ENCODE measurements around the gene QRSL1.

QRSL1 gene

GRCh38 chr6:106612671-106613416 is 16.5 kb upstream of the QRSL1 start:
- Histone ChIP-seq H3K36me3 (ENCODE audit: insufficient read depth, low read length) (peaks cover 2% of the 10 kb centered on the region), H3K4me2 (ENCODE audit: low read length) (no peak overlapping the region), H3K4me1 (ENCODE audit: control insufficient read depth, insufficient read depth, low read length) (no peaks in the 10 kb centered on the region), H3K27me3 (ENCODE audit: control insufficient read depth, insufficient read depth, low read length) (no peaks in the 10 kb centered on the region), H3K9ac (ENCODE audit: low read depth, low read length) (no peak overlapping the region), H3K9me3 (replicated peaks; ENCODE audit: low read length) (no peaks in the 10 kb centered on the region), H3K4me3 (ENCODE audit: low read length) (no peak overlapping the region)

- H3K36me3 ChIP-seq (ENCODE audit: insufficient read depth, low read length), result peaks cover 2% of the 10 kb centered on the region
- H3K9ac ChIP-seq (ENCODE audit: low read depth, low read length), result no peak overlapping the region
These were observed 15.8 kb upstream of the QRSL1 start for GRCh38 chr6:106613590-106613989.

GRCh38 chr6:106614166-106614565 is 15.2 kb upstream of the QRSL1 start:
- H3K9me3 ChIP-seq (replicated peaks; ENCODE audit: low read length), result no peaks in the 10 kb centered on the region
- H3K4me3 ChIP-seq (ENCODE audit: low read length), result no peak overlapping the region
- peaks cover 2% of the 10 kb centered on the region for H3K36me3 ChIP-seq (ENCODE audit: insufficient read depth, low read length)
- no peaks in the 10 kb centered on the region for H3K27me3 ChIP-seq (ENCODE audit: control insufficient read depth, insufficient read depth, low read length)
- H3K4me1 ChIP-seq (ENCODE audit: control insufficient read depth, insufficient read depth, low read length), result no peaks in the 10 kb centered on the region
- no peak overlapping the region for H3K4me2 ChIP-seq (ENCODE audit: low read length)
- H3K9ac ChIP-seq (ENCODE audit: low read depth, low read length), result no peak overlapping the region

More at GRCh38 chr6:106613590-106613989, 15.8 kb upstream of the QRSL1 start:
- H3K9me3 ChIP-seq (replicated peaks; ENCODE audit: low read length), result no peaks in the 10 kb centered on the region
- H3K4me1 ChIP-seq (ENCODE audit: control insufficient read depth, insufficient read depth, low read length), result no peaks in the 10 kb centered on the region
- H3K4me3 ChIP-seq (ENCODE audit: low read length), result no peak overlapping the region
- no peaks in the 10 kb centered on the region for H3K27me3 ChIP-seq (ENCODE audit: control insufficient read depth, insufficient read depth, low read length)
- H3K4me2 ChIP-seq (ENCODE audit: low read length), result no peak overlapping the region

GRCh38 chr6:106614592-106615257 is 14.7 kb upstream of the QRSL1 start:
- no peak overlapping the region for H3K4me3 ChIP-seq (ENCODE audit: low read length)
- H3K9ac ChIP-seq (ENCODE audit: low read depth, low read length), result no peak overlapping the region
- H3K27me3 ChIP-seq (ENCODE audit: control insufficient read depth, insufficient read depth, low read length), result no peaks in the 10 kb centered on the region
- H3K4me1 ChIP-seq (ENCODE audit: control insufficient read depth, insufficient read depth, low read length), result no peaks in the 10 kb centered on the region
- no peak overlapping the region for H3K4me2 ChIP-seq (ENCODE audit: low read length)
- no peaks in the 10 kb centered on the region for H3K9me3 ChIP-seq (replicated peaks; ENCODE audit: low read length)
- peaks cover 2% of the 10 kb centered on the region for H3K36me3 ChIP-seq (ENCODE audit: insufficient read depth, low read length)

DNA sequence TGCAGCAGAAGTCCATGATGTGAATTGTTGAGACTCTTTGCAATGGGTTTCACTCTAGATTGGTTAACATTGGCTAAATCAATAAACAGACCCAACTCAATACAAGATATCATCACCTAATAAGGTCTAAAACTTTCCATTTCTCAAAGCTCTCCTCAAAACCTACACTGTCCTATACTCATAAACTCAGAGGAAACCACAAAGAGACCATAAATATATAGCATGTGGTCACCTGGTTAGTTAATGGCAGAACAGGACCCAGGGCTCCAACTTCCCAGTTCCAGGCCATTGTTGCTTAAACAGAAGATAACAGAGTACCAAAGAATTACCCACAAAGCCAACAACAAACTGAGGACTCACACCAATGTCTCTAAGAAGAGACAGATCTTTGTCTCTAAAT is 12.1 kb upstream of the QRSL1 start:
- Histone ChIP-seq H3K4me1 (ENCODE audit: control insufficient read depth, insufficient read depth, low read length) (no peaks in the 10 kb centered on the region), H3K27me3 (ENCODE audit: control insufficient read depth, insufficient read depth, low read length) (no peaks in the 10 kb centered on the region), H3K9me3 (replicated peaks; ENCODE audit: low read length) (no peaks in the 10 kb centered on the region), H3K4me2 (ENCODE audit: low read length) (no peak overlapping the region), H3K4me3 (ENCODE audit: low read length) (no peak overlapping the region), H3K9ac (ENCODE audit: low read depth, low read length) (no peak overlapping the region), H3K36me3 (ENCODE audit: insufficient read depth, low read length) (peaks cover 2% of the 10 kb centered on the region)

DNA sequence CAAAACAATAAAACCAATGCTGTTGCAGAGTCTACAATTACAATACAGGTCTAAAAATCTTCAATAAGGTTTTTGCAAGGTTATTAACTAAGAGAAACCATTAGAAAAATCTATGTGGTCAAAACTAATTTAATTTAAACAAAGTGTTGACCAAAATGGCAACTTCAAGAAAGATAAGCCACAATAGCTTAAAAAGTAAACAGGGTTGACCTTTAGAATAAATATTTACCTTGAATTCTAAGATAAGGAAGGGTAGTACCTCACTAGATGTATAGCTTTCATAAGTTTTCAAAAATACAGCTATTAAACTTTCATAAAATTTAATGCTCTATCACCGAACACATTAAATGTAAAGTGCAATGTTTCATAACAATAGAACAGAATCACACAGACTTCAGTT is 11.5 kb upstream of the QRSL1 start:
- H3K4me1 ChIP-seq (ENCODE audit: control insufficient read depth, insufficient read depth, low read length), result no peaks in the 10 kb centered on the region
- H3K4me3 ChIP-seq (ENCODE audit: low read length), result no peak overlapping the region
- no peaks in the 10 kb centered on the region for H3K9me3 ChIP-seq (replicated peaks; ENCODE audit: low read length)
- no peak overlapping the region for H3K4me2 ChIP-seq (ENCODE audit: low read length)
- peaks cover 5% of the 10 kb centered on the region for H3K36me3 ChIP-seq (ENCODE audit: insufficient read depth, low read length)
- H3K9ac ChIP-seq (ENCODE audit: low read depth, low read length), result no peak overlapping the region
- no peaks in the 10 kb centered on the region for H3K27me3 ChIP-seq (ENCODE audit: control insufficient read depth, insufficient read depth, low read length)

- no peak overlapping the region for H3K4me2 ChIP-seq (ENCODE audit: low read length)
- H3K9ac ChIP-seq (ENCODE audit: low read depth, low read length), result no peak overlapping the region
- H3K4me3 ChIP-seq (ENCODE audit: low read length), result no peak overlapping the region
- no peaks in the 10 kb centered on the region for H3K27me3 ChIP-seq (ENCODE audit: control insufficient read depth, insufficient read depth, low read length)
- no peaks in the 10 kb centered on the region for H3K9me3 ChIP-seq (replicated peaks; ENCODE audit: low read length)
- H3K36me3 ChIP-seq (ENCODE audit: insufficient read depth, low read length), result peaks cover 5% of the 10 kb centered on the region
- H3K4me1 ChIP-seq (ENCODE audit: control insufficient read depth, insufficient read depth, low read length), result no peaks in the 10 kb centered on the region
These were observed 11.1 kb upstream of the QRSL1 start for GRCh38 chr6:106618324-106618723.

DNA sequence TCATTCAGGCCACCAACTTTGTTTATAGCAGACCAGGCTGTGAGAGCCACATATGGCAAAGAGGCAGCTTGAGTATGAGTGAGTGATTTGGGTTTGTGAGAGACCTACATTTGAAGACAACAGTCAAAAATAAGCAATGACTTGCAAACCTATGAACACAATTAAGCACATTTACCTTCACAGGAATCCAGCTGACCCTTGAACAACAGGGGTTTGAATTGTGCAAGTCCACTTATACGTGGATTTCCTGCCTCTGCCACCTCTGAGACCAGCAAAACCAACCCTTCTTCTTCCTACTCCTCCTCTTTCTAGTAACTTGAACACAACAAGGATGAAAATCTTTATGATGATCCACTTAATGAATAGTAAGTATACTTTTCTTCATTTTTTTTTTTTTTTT is 10.2 kb upstream of the QRSL1 start:
- Histone ChIP-seq H3K4me2 (ENCODE audit: low read length) (no peak overlapping the region), H3K27me3 (ENCODE audit: control insufficient read depth, insufficient read depth, low read length) (no peaks in the 10 kb centered on the region), H3K9ac (ENCODE audit: low read depth, low read length) (no peak overlapping the region), H3K4me1 (ENCODE audit: control insufficient read depth, insufficient read depth, low read length) (no peaks in the 10 kb centered on the region), H3K9me3 (replicated peaks; ENCODE audit: low read length) (no peaks in the 10 kb centered on the region), H3K36me3 (ENCODE audit: insufficient read depth, low read length) (peaks cover 5% of the 10 kb centered on the region), H3K4me3 (ENCODE audit: low read length) (no peak overlapping the region)

- Histone ChIP-seq H3K4me2 (ENCODE audit: low read length) (no peak overlapping the region), H3K9ac (ENCODE audit: low read depth, low read length) (no peak overlapping the region), H3K27me3 (ENCODE audit: control insufficient read depth, insufficient read depth, low read length) (no peaks in the 10 kb centered on the region), H3K4me3 (ENCODE audit: low read length) (no peak overlapping the region), H3K9me3 (replicated peaks; ENCODE audit: low read length) (no peaks in the 10 kb centered on the region), H3K4me1 (ENCODE audit: control insufficient read depth, insufficient read depth, low read length) (no peaks in the 10 kb centered on the region), H3K36me3 (ENCODE audit: insufficient read depth, low read length) (peaks cover 5% of the 10 kb centered on the region)
These were observed 8.3 kb upstream of the QRSL1 start for GRCh38 chr6:106620931-106621672.

DNA sequence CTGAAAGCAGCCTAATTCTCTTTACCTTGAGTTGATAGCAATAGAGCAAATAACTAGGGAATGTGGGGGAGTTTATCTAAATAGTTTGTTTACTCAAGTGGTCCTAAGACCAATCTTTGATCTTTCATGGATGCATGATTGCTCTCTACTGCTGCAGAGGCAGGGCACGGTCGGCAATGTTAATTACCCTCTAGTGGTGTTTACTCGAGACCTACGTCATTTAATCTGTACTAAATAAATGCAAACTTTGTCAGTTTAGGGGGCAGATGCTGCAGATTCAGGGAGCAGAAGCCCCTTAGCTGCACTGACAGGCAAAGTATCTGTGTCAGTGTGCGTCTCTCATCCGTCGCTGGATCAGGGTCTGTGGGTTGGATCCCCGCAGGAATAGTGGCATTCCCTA is 7.0 kb upstream of the QRSL1 start:
- H3K36me3 ChIP-seq (ENCODE audit: insufficient read depth, low read length), result peaks cover 3% of the 10 kb centered on the region
- H3K4me3 ChIP-seq (ENCODE audit: low read length), result no peak overlapping the region
- H3K9ac ChIP-seq (ENCODE audit: low read depth, low read length), result no peak overlapping the region
- H3K27me3 ChIP-seq (ENCODE audit: control insufficient read depth, insufficient read depth, low read length), result no peaks in the 10 kb centered on the region
- H3K4me1 ChIP-seq (ENCODE audit: control insufficient read depth, insufficient read depth, low read length), result no peaks in the 10 kb centered on the region
- no peak overlapping the region for H3K4me2 ChIP-seq (ENCODE audit: low read length)
- no peaks in the 10 kb centered on the region for H3K9me3 ChIP-seq (replicated peaks; ENCODE audit: low read length)

GRCh38 chr6:106623039-106623438 is 6.3 kb upstream of the QRSL1 start:
- Histone ChIP-seq H3K4me3 (ENCODE audit: low read length) (no peak overlapping the region), H3K36me3 (ENCODE audit: insufficient read depth, low read length) (peaks cover 3% of the 10 kb centered on the region), H3K9me3 (replicated peaks; ENCODE audit: low read length) (no peaks in the 10 kb centered on the region), H3K9ac (ENCODE audit: low read depth, low read length) (no peak overlapping the region), H3K4me2 (ENCODE audit: low read length) (no peak overlapping the region), H3K4me1 (ENCODE audit: control insufficient read depth, insufficient read depth, low read length) (no peaks in the 10 kb centered on the region), H3K27me3 (ENCODE audit: control insufficient read depth, insufficient read depth, low read length) (no peaks in the 10 kb centered on the region)

Data from skeletal muscle satellite cell (primary cell).